Measurements from ENCODE around the gene KCNJ15.

The KCNJ15 gene

DNA sequence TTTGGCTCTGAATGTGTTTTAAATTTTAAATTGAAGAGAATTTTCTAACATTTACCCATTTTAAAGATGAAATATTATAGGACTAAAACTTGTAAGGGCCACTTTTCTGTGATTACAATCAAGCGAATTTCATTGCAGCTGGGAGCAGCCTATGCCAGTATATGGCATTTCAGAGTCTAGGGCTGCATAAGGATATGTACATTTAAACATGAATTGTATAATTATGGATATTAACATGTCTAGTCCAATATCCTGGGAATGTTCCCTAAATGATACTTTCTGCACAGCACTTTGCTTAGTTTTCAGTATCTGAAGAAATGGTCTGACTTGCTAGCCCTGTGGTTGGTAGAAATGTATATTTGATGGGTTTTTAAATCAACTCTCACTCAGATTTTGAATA lies 8.4 kb downstream of the KCNJ15 start:
- TF ChIP-seq, protein P1, sequence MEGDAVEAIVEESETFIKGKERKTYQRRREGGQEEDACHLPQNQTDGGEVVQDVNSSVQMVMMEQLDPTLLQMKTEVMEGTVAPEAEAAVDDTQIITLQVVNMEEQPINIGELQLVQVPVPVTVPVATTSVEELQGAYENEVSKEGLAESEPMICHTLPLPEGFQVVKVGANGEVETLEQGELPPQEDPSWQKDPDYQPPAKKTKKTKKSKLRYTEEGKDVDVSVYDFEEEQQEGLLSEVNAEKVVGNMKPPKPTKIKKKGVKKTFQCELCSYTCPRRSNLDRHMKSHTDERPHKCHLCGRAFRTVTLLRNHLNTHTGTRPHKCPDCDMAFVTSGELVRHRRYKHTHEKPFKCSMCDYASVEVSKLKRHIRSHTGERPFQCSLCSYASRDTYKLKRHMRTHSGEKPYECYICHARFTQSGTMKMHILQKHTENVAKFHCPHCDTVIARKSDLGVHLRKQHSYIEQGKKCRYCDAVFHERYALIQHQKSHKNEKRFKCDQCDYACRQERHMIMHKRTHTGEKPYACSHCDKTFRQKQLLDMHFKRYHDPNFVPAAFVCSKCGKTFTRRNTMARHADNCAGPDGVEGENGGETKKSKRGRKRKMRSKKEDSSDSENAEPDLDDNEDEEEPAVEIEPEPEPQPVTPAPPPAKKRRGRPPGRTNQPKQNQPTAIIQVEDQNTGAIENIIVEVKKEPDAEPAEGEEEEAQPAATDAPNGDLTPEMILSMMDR (IDR thresholded peaks at IDR 0.05), result no peak

DNA sequence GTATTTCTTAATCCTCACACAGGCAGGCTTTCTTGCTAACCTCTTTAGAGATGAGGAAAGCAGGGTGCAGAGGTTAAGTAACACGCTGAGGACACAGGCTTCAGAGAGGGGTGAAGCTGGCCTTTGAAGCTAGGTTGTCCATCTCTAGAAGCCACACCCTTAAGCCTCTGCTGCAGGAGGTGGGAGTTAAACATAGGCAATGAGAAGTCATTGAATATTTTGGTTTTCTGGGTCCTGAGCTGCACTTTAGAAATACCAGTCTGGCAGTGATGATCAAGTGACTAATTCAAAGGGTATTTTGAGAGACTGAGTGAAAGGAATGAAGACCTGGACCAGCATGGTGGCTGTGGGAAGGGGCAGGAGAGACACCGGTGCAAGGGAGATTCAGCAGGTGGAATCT lies 9.9 kb downstream of the KCNJ15 start:
- TF ChIP-seq, protein P1 (IDR thresholded peaks at IDR 0.05), result no peak

DNA sequence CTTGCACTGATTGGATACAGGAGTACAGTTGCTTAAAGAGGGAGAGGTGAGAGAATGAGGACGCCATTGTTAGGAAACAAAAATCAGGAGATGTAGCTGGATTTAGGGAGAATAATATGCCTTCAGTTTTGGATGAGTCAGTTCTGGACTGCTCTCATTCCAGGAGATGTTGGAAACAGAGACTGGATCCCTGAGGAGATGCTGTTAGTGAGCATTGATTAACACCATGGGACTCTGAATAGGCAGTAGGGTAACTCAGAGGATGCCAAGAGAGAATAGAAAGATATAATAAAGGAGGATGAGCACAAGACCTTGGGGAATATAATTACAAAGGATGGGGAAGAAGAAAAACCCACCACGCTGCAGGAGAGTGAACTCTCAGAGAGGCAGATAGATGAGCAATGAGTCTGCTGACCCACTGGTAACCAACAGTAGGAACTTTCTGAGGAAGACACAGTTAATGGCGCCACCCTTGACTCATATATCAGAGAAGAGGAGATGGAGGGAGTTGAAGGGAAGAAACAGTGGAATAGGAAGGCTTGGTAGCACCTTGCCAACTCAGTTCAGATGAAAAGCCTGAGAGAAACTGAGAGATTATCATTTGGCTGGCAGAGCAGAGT lies 10.5 kb downstream of the KCNJ15 start:
- TF ChIP-seq, protein P1 (IDR thresholded peaks at IDR 0.05), result no peak

GRCh38 chr21:38267991-38268863 lies 11.4 kb downstream of the KCNJ15 start:
- TF ChIP-seq, protein P1 (IDR thresholded peaks at IDR 0.05), result no peak

DNA sequence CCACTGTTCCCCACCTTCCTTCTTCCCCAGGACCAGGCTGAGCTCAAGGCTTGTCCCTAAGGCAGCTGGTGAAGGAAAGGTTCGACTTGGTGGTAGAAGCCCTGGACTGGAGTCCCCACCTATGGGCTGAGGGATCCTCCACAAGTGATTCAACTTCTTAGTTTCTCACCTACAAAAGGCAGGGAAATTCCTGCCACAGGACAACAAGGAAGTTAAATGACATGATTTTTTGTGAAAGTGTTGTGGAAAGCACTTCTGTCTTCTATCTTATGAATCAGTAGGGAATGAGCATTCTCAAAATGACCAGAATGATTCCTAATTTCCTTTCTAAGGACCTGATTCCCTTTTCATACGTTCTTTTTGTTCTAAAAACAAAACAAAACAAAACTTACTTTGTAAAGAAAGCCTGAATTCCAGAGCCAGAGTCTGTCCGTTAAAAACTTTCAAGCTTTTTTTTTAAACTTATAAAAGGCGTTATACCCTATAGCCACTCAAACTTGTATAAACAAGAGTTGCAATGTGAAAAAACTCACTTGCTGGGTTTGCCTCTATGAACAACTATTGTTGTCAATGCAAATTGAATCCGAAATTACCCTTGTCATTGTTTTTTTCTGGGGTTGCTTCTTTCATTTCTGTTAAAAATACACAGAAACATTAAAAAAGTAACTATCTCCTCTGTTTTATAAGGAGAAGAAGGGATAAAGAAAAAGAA lies 12.2 kb downstream of the KCNJ15 start:
- TF ChIP-seq, protein P1 (IDR thresholded peaks at IDR 0.05), result no peak

- TF ChIP-seq, protein P1 (IDR thresholded peaks at IDR 0.05), result no peak
These were observed 12.8 kb downstream of the KCNJ15 start for GRCh38 chr21:38269576-38269936.

DNA sequence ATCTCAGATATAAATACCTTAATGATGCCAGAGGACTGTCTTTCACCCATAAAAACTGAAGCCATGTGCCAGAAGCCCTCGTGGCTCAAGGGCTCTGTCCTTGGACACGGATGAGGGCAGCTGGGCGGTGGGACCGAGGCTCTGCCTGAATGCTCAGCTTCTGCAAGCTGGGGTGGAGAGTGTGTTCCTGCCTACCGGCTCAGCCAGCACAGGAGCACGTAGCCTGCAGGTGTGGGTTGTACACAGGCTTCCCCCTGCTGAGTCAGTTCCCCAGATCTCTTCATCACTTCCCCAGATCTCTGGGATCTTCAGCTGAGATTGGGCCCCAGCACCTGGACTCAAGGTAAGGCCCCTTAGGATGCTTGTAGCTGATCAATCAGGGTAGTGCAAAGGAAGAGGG lies 15.4 kb downstream of the KCNJ15 start:
- TF ChIP-seq, protein P1 (IDR thresholded peaks at IDR 0.05), result no peak
